GM18858 (cell line): ENCODE data around the gene TMEM117.

Source experiments
- ATAC-seq: cut with Tn5 transposase; IDR thresholded peaks from one replicate; pipeline ENCODE4 v1.9.1; 2021; ENCODE audit not compliant: unreplicated experiment

TMEM117 gene

DNA sequence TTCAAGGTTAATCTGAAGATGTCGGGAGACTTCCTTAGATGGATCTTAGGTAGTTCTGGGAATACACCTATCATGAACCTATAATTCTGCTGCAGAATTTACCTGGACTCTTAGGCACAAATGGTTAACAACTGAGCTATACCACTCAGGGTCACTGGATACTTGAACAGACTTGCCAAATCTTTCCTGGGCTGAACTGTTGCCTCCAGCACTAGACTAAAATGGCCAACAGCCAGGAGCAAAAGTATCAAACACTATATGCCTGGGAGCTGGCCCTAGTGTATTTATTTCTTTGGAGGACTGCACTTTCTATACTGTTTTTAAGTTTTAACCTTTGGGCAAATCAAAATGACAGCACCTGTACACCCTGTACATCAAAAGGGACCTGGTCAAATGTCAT, 252.8 kb downstream of the TMEM117 start:
- no peak for ATAC-seq

DNA sequence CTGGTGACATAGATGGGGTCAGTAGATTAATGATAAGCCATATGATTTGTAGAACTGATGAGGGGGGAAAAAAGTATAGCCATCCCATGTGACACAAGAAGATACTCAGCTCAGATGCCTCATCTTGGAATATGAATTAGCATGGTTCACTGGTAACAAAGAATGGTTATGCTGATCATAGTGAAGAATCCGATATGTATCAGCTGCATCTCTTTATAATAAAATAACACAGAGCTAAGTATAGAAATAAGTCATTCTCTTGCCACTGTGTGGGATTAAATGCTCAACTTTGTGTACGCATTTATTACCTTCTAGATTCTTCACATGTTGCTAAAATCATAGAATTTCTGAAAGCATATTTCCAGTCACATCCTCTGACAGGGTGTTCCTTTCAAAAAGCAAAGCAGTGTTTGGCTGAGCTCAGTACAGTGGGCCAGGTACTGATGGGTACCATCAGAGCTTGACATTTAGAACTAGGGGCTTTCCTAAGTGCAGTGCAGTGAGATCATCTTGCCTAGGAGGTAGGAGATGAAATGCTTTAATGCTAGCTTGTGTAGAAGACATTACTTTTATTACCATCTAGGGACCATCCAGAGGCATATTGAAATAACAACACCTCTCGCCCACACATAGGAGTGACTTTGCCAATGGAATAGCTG, 256.2 kb downstream of the TMEM117 start:
- no peak for ATAC-seq

- no peak for ATAC-seq
These were observed 262.9 kb downstream of the TMEM117 start for GRCh38 chr12:44098786-44099185.

DNA sequence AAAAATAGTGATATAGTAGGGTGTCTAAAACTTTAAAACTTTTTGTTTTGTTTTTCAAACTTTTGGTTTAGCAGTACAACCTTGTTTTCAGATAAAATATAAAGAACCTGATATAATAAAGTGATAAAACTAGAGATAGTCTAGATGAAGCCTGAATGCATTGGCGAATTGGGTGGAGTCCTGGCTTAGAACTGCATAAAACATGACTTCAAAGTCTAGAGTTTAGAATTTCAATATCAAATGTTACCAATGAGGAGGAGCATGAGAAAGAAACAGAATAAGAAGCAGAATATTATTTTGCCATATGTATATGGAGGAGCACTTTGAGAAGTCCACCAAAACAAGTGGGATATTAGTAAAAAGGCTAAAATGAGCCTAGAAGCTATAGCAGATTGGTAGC, 263.6 kb downstream of the TMEM117 start:
- ATAC-seq, result no peak

- no peak for ATAC-seq
These were observed 264.4 kb downstream of the TMEM117 start for GRCh38 chr12:44100264-44100663.

DNA sequence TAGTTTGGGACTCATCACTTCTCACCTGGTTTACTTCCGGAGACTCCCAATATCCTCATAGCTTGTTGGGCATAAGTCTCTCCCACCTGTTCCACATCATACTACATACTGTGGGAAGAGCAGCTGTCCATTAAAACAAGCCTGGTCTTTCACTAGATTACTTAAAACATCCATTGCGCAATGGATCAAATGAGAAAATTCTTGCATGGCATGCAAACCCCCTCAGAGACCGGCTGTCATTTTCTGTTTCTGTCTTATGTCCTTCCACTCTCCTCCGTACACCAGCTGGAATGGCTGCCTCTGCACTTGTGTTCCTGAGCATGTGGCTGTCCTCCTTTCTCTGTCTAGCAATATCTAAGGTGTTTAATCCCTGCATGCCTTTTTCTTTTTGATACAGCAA, 265.6 kb downstream of the TMEM117 start:
- ATAC-seq, result no peak

DNA sequence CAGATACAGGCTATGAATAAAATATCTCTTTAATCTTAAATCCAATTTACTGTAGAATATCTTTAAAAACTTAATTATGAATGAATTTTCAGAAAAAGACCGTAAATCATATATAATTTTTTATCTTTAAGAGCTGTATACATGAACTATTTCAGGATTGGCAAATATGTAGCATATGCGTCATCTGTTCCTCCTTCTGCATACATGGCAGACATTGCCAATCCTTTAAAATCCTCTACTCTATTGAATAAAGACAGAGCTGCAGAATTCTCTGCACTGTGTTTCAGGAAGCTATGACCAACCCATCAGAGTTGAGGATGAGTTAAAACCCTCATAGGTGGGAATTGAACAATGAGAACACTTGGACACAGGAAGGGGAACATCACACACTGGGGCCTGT, 279.0 kb downstream of the TMEM117 start:
- no peak for ATAC-seq

DNA sequence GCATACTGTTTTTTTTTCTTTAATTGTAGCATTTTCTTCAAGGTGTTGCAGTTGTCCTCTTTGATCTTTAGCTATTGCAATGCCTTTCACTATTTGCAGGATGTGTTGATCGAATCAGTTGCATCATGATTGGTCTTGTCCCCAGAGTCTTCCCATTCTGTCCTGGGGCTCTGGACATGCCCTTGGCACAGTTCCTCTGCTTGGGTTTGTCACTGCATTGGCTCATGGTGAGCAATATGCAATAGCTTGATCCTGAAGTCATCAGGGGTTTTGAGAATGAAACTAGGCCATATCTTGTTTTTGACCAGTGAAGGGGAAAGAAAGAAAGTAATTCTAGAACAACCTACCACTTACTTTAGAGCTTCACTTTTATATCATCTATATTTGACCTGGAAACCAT, 281.5 kb downstream of the TMEM117 start:
- no peak for ATAC-seq

- ATAC-seq, result no peak
These were observed 283.1 kb downstream of the TMEM117 start for GRCh38 chr12:44118946-44119345.

GRCh38 chr12:44126806-44127205, 290.9 kb downstream of the TMEM117 start:
- no peak for ATAC-seq

- no peak for ATAC-seq
These were observed 292.3 kb downstream of the TMEM117 start for GRCh38 chr12:44127966-44128710.

DNA sequence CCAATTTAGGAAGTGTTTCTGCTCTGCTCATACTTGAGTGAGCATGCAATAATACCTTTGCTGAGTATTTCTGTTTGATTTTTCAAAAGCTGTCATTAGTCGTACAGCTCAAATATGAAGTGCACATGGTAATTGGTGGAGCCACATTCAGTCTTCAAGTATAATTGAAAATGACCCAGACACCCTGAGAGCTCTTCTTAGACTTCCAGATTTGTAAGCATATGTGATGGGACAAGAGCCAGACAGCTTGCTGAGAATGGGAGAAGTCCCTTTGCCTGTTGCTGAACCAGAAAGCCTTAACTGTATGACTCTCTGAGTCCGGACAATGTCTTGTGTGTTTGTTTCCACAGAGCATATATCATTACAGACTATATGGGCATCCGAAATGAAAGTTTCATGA, 307.3 kb downstream of the TMEM117 start:
- no peak for ATAC-seq

DNA sequence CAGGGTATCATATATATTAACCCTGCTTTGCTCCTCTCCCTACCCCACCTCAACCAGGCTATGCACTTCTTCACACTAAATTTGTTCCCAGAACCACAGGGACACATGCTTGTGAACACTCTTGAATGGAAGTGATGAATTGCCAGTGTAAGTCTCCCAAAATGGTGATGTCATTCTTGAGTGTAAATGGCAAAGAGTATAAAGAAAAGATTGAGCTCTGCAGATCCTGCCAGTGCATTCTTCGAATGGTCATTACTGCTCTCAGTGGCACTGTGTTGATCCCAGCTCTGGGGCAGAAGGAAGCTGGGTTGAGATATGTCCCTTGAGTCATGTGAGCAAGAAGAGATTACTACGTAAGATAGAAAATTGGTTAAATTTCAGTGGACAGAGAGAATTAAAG, 313.1 kb downstream of the TMEM117 start:
- ATAC-seq, result no peak

DNA sequence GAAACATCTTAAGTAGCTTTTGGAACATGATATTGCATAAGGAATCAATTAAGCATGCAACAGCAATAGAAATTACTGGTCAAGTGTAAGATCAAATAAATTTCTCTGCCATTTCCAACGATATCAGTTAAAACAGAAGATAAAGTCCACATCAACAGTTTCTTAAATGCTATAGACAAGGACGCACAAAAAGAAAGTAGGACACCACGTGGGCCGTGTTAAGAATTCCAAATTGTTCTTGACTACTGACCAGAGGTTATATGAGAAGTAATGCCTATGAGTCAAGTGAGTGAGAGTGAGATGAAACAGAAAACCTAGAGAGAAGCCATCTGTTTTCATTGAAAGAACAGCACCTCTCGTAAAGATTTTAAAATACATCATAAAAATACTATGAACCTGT, 318.2 kb downstream of the TMEM117 start:
- no peak for ATAC-seq

DNA sequence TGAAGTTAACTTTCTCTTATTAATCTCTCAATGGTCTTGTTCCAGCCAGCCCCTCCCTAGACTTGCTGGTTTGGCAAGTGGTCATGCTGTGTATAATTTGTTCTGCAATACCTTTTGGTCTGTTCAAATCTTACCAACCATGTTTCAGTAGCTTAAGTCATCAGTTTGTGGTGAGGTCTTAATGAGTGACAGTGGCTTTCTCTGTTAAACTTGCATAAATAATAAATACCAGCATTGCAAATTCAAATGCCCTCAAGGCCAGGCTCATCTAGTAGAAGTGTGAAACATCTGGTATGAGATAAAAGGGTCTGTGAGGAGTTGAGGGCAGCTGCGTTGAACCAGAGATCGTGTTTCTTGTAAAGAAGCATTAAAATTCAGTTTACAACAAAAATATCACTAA, 319.5 kb downstream of the TMEM117 start:
- ATAC-seq, result no peak

DNA sequence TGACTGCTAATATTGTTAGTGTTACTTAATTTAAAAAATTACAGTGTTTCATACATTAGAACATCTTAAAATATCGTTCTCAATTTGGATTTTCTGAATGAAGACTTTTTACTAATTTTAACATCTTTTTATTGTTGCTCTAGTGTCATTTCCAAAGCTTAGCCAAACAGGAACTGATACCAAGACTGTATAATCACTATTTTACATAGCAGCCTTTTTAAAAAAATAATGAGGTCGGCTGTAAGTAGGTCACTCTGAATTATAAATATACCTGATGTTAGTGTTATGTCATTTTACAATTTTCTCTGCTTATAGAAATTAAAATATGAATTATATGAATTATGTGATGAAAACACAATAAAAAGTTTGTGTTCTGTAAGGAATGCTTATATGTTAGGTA, 321.5 kb downstream of the TMEM117 start:
- peak; percentile 86 for ATAC-seq

GRCh38 chr12:44158746-44159145, 322.9 kb downstream of the TMEM117 start:
- no peak for ATAC-seq

DNA sequence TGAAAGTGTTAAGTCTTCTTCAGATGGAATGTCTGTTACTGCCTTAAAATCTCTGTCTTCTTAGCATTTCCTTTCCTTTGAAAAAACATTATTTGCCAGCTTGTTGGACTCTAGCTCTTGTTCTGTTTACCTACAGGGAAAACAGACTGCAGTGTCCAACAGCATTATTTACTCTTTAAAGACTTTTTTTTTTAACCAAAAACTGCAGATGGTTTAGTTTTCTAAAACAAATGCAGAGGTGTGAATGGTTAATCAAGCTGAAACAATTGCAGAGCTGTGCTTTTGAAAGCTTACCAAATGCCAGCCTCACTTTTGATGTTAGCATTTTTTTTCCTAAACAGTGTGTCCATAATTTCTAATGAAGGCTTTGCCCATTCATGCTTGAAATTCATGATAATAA, 323.3 kb downstream of the TMEM117 start:
- ATAC-seq, result no peak

DNA sequence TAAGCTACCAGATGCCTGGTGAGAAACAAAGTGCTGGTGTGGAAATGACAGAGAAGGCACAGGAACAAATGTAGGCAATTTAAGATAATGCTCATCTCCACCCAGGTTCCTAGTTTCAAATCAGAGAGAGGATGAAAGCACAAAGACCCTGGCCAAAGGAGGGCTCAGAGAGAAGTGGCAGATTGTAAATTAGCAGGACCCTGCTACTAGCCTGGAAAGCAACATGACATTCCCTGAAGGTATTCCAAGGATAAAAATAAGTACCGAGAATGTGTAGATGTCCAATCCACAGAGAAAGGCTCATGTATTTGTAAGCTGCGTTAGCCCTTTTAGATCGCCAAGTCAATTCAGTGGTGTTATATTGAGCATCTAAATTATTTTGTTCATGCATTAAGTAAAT, 324.0 kb downstream of the TMEM117 start:
- ATAC-seq, result no peak

- ATAC-seq, result no peak
These were observed 327.1 kb downstream of the TMEM117 start for GRCh38 chr12:44162961-44163360.

DNA sequence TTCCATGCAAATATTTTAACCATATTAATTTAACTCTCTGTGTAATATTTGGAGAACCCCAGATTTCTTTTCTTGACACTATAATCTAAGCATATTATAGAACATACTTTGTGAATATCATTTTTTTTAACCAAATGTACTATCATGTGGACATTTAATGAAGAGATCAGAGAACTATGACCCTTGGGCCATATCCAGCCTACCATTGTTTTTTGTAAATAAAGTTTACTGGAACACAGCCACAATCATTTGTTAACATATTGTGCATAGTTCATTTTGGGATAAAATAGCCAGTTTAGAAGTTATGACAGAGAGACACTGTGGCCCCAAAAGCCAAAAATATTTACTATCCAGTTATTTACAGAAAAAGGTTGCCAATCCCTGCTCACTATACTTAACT, 338.2 kb downstream of the TMEM117 start:
- ATAC-seq, result no peak

DNA sequence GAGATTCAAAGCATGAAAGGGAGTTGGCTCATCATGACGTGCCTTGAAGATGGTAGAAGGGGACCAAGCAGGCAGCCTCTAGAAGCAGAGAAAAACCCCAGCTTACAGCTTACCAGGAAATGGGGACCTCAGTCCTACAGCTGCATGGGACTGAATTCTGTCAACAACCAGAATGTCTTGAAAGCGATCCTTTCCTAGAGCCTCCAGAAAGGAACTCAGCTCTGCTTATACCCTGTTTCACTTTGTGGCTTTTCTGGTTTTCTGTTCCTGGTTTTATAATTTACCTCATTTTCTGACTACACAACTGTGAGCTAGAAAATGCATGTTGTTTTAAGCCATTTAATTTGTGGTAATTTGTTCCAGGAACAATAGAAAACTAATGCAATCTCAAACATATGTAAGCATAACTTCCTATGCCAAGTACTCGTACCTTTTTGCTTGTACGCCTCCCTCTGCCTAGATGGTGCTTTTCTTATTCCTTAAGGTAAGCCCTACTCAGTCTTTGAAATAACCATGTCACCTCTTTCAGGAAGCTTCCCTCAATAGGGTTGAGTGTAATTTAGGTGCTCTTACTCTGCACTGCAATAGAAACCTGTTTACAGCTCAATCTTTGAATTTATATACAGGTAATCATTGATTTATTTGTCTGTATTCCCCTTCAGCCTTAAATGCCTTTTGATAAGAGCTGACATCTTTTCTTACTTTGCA, 348.8 kb downstream of the TMEM117 start:
- peak; percentile 95 for ATAC-seq
